Lower lobe of right lung (tissue), 2 donors: ENCODE measurements around the gene ONECUT1. TPM values are rescaled to one million over a fixed set of nuclear protein-coding genes. Genes with fewer than 3 reads are reported as not detected.

ENCODE experiments used
- ATAC-seq, 2 donors: fragments of 200-7000 bp; cut with Tn5 transposase; one replicate each; pipeline ENCODE4 v1.9.1; 2020 to 2022; ENCODE audit warnings: mild to moderate bottlenecking in 2 of 2, moderate library complexity in 2 of 2
- DNase-seq: peaks from one replicate; pipeline ENCODE4 v3.0.0-alpha.2; 2020
- H3K27ac ChIP-seq: fragments of 200-600 bp; one replicate; pipeline ENCODE4 v1.8.0; 2022
- H3K27me3 ChIP-seq: fragments of 200-600 bp; one replicate; pipeline ENCODE4 v1.8.0; 2022; ENCODE audit warnings: low read depth
- H3K36me3 ChIP-seq: fragments of 200-600 bp; one replicate; pipeline ENCODE4 v1.8.0; 2022; ENCODE audit warnings: mild to moderate bottlenecking
- H3K4me1 ChIP-seq: fragments of 200-600 bp; one replicate; pipeline ENCODE4 v1.8.0; 2022
- H3K4me3 ChIP-seq: fragments of 200-600 bp; one replicate; pipeline ENCODE4 v1.8.0; 2022; ENCODE audit warnings: mild to moderate bottlenecking
- H3K9me3 ChIP-seq: fragments of 200-600 bp; one replicate; pipeline ENCODE4 v1.8.0; 2022
- intact Hi-C: fragments of 100-400 bp; cut with DNase I; formaldehyde crosslinking; loops from one replicate; pipeline ENCODE4 v1.11.0; 2022
- total RNA-seq: library from RNA; stranded (reverse); fragmentation: NEBNext Ultra II Directional; extraction: Animal tissue kit (Norgen Biotek cat#: 25700); gene quantifications from one replicate; pipeline ENCODE4 v1.2.1, GENCODE V29; 2021
- TF ChIP-seq, protein P1 (sequence below): fragments of 200-600 bp; IDR thresholded peaks from one replicate; pipeline ENCODE4 v1.8.0; 2022; ENCODE audit warnings: antibody characterized with exemption, mild to moderate bottlenecking
- donor health status: DM: no; HTN: yes; CAD: no; lungs with severe emphysema.

Gene ONECUT1
- total RNA-seq, 1 donor from 2014 or later: not detected

DNA sequence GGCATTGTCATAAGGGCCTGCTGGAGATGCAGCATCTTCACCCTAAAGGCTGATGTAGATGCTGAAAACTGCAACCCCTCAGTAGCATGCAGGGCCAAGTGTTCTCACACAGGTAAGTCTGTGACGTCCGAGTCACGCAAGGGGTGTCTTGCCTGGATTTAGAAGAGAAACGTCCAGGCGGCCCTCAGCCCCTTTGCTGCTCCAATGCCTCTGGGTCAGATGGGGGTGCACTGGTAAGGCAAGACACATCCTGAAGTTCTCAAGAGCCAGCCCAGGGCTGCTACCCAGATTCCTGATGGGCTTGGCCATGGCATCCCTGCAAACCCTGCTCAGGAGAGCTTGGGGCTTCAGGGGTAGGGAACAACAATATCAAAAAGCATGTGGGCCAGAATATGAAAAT, 25.4 kb downstream of the ONECUT1 start:
- TF ChIP-seq, protein P1, sequence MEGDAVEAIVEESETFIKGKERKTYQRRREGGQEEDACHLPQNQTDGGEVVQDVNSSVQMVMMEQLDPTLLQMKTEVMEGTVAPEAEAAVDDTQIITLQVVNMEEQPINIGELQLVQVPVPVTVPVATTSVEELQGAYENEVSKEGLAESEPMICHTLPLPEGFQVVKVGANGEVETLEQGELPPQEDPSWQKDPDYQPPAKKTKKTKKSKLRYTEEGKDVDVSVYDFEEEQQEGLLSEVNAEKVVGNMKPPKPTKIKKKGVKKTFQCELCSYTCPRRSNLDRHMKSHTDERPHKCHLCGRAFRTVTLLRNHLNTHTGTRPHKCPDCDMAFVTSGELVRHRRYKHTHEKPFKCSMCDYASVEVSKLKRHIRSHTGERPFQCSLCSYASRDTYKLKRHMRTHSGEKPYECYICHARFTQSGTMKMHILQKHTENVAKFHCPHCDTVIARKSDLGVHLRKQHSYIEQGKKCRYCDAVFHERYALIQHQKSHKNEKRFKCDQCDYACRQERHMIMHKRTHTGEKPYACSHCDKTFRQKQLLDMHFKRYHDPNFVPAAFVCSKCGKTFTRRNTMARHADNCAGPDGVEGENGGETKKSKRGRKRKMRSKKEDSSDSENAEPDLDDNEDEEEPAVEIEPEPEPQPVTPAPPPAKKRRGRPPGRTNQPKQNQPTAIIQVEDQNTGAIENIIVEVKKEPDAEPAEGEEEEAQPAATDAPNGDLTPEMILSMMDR: no peak
- Histone ChIP-seq H3K36me3 (no peaks in the 10 kb centered on the region), H3K9me3 (no peaks in the 10 kb centered on the region), H3K4me3 (no peak overlapping the region), H3K27me3 (no peaks in the 10 kb centered on the region), H3K4me1 (no peaks in the 10 kb centered on the region), H3K27ac (no peak overlapping the region)
- ATAC-seq (no peak), DNase-seq (no peak)
- intact Hi-C loops: no loop called here

DNA sequence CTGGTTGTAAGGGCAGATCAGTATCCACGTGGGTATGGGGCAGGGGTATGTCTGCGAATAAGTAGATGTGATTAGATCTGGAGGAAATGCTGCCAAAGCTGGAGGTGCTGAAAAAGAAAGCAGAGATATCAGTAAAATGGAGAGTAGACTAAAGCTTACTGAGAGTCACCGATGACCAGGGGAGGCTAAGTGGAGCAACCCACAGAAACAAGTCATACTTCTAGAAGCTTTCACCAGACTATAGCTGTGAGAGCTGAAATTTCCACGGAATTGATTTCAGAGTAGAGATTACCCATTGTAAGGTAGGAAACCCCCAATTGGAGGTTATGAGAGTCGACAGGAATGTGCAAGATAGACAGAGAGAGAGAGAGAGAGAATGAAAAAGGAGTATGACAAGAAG, 27.5 kb downstream of the ONECUT1 start:
- DNase-seq: no peak
- Histone ChIP-seq H3K4me3 (no peak overlapping the region), H3K27ac (no peak overlapping the region), H3K4me1 (no peaks in the 10 kb centered on the region), H3K36me3 (no peaks in the 10 kb centered on the region), H3K27me3 (no peaks in the 10 kb centered on the region), H3K9me3 (no peaks in the 10 kb centered on the region)
- no peak for ATAC-seq
- TF ChIP-seq, protein P1: no peak
- intact Hi-C loops: no loop called here

DNA sequence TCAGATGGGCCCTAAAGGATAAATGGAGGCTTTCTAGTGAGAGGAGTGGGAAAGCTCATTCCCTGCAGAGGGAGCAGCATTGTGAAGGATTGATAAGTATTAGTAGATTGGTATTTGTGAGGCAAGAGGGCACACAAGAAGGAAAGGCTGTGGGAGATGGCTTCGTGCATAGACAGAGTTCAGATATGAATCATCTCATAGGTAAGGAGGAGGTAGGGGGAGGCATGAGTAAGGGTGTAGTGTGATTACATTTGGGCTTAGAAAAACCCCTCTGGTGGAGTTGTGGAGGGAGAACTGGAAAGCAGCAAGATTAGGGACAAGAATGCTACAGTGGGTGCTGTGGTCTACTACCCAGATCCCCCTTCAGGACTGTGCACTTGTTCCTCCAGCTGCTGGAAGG, 29.6 kb downstream of the ONECUT1 start:
- intact Hi-C loops: no loop called here
- H3K4me3 ChIP-seq: no peak overlapping the region
- H3K9me3 ChIP-seq: no peaks in the 10 kb centered on the region
- TF ChIP-seq, protein P1: no peak
- DNase-seq (no peak), ATAC-seq (no peak)
- no peaks in the 10 kb centered on the region for H3K36me3 ChIP-seq
- H3K27me3 ChIP-seq: peaks cover 14% of the 10 kb centered on the region
- no peak overlapping the region for H3K27ac ChIP-seq
- no peaks in the 10 kb centered on the region for H3K4me1 ChIP-seq

DNA sequence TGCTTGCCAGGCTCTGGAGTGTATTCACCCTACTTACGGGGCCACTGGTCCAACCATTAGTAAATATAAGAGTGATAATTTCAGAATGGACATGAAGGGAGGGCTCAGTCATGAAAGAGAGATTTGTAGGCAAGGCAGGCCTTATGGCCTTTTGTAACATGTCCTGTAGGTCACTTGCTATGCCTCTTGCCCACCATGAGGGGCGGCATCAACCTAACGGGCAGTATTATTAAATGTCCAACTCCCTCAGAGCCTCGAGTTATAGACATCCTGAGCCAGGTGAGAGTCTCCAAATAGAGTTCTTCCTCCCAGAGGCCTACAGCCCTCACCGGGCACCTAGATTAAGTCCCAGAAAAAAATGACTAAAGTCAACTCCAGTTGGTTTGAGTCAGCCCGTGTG, 30.2 kb downstream of the ONECUT1 start:
- intact Hi-C loops: no loop called here
- Histone ChIP-seq H3K4me1 (no peaks in the 10 kb centered on the region), H3K9me3 (no peaks in the 10 kb centered on the region), H3K27ac (no peak overlapping the region), H3K36me3 (no peaks in the 10 kb centered on the region), H3K4me3 (no peak overlapping the region), H3K27me3 (peaks cover 14% of the 10 kb centered on the region)
- TF ChIP-seq, protein P1: no peak
- ATAC-seq (no peak), DNase-seq (no peak)

DNA sequence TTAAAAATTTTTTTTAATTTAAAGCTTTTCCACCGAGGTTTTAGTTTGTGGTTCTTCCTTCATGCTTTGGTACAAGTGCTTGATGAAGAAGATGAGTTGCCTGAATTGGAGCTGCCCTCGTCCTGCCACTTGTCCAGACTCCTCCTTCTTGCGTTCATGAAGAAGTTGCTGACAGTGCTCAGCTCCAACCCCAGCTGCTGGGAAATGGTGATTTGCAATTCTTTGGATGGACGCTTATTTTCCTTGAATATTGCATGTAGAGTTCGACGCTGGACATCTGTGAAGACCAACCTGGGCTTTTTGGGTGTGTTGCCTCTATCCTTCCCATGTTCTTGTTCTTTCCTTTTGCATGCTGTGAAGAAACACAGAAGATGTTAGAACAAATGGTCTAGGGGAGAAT, 32.6 kb downstream of the ONECUT1 start:
- DNase-seq (no peak), ATAC-seq (no peak)
- H3K27ac ChIP-seq: no peak overlapping the region
- TF ChIP-seq, protein P1: no peak
- H3K4me3 ChIP-seq: no peak overlapping the region
- peaks cover 14% of the 10 kb centered on the region for H3K27me3 ChIP-seq
- no peaks in the 10 kb centered on the region for H3K4me1 ChIP-seq
- no peaks in the 10 kb centered on the region for H3K36me3 ChIP-seq
- H3K9me3 ChIP-seq: no peaks in the 10 kb centered on the region
- intact Hi-C loops: no loop called here

DNA sequence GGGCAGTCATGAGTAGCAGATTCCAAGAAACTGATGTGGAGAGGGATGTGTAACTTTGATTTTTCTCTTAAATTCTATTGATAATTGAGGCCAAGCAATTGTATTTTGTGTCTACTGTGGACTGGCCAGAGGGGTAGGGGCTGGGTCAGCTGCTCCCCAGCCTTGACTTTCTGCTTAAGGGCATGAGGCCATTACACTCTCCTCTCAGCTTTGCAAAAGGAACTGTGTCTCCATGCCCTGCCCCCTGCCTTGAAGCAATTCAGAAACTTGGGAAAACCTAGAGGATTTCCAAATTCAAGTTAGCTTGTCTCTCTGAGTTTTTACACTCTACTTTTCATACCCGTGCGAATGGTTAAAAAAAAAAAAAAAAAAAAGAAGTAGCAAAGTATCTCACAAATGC, 38.6 kb downstream of the ONECUT1 start:
- ATAC-seq (no peak), DNase-seq (no peak)
- no peak overlapping the region for H3K4me3 ChIP-seq
- no peaks in the 10 kb centered on the region for H3K4me1 ChIP-seq
- intact Hi-C loops: no loop called here
- peaks cover 26% of the 10 kb centered on the region for H3K27me3 ChIP-seq
- TF ChIP-seq, protein P1: no peak
- no peaks in the 10 kb centered on the region for H3K36me3 ChIP-seq
- H3K9me3 ChIP-seq: no peaks in the 10 kb centered on the region
- no peak overlapping the region for H3K27ac ChIP-seq
